Astrocyte of the spinal cord (primary cell): ENCODE results near the gene ZNF346.

Experiments
- DNase-seq: peaks from one replicate; pipeline ENCODE4 v3.0.0; 2011; ENCODE audit warnings: low read depth, low spot score
- H3K4me3 ChIP-seq: 2 replicates; pipeline ENCODE4 v1.5.1; 2011; ENCODE audit warnings: low read depth, mild to moderate bottlenecking, low read length, moderate library complexity
- CTCF ChIP-seq: IDR thresholded peaks from 2 replicates; pipeline ENCODE4 v1.5.1; 2012; ENCODE audit warnings: low read depth, mild to moderate bottlenecking, low read length, inconsistent platforms
- in situ Hi-C: cut with HindIII; loops from 2 replicates; pipeline ENCODE4 v1.10.0; 2017; ENCODE audit warnings: low sequenced_read_pairs

The ZNF346 gene

GRCh38 chr5:177093082-177093712 is 70.7 kb downstream of the ZNF346 start:
- no peak for TF ChIP-seq CTCF
- in situ Hi-C loops = no loop called here
- DNase-seq = no peak
- no peak overlapping the region for H3K4me3 ChIP-seq

- no peak overlapping the region for H3K4me3 ChIP-seq
- in situ Hi-C loops = no loop called here
- no peak for DNase-seq
- no peak for TF ChIP-seq CTCF
These were observed 71.3 kb downstream of the ZNF346 start for GRCh38 chr5:177093803-177094202.

- peak; percentile 7 for DNase-seq
- in situ Hi-C loops = no loop called here
- TF ChIP-seq CTCF = no peak
- H3K4me3 ChIP-seq = no peak overlapping the region
These were observed 72.0 kb downstream of the ZNF346 start for GRCh38 chr5:177094224-177095087.

GRCh38 chr5:177095088-177095669 is 72.7 kb downstream of the ZNF346 start:
- no peak for DNase-seq
- H3K4me3 ChIP-seq = no peak overlapping the region
- TF ChIP-seq CTCF = no peak
- in situ Hi-C loops = no loop called here

GRCh38 chr5:177096162-177097015 is 73.9 kb downstream of the ZNF346 start:
- in situ Hi-C loops = no loop called here
- no peak overlapping the region for H3K4me3 ChIP-seq
- no peak for TF ChIP-seq CTCF
- no peak for DNase-seq
